H9 (cell line): ENCODE results near the gene WDR70. TPM values are rescaled to one million over a fixed set of nuclear protein-coding genes. Genes with fewer than 3 reads are reported as not detected.
A peak's percentile ranks its signal among the peaks of the same experiment; 100 is the strongest.

Experiments used
- DNase-seq: peaks from one replicate; pipeline ENCODE4 v3.0.0-alpha.2; 2017
- H2AFZ ChIP-seq: one replicate; pipeline ENCODE4 v1.6.1; 2013; ENCODE audit warnings: mild to moderate bottlenecking, low read length, control low read depth, moderate library complexity
- H2AK5ac ChIP-seq: 2 replicates; pipeline ENCODE4 v1.6.1; 2013; ENCODE audit warnings: low read length, control low read depth, mixed read lengths; ENCODE audit not compliant: insufficient read length
- H2BK120ac ChIP-seq: one replicate; pipeline ENCODE4 v1.6.1; 2013; ENCODE audit warnings: low read depth, mild to moderate bottlenecking, low read length, control low read depth, inconsistent platforms; ENCODE audit not compliant: poor library complexity, severe bottlenecking
- H2BK12ac ChIP-seq: 2 replicates; pipeline ENCODE4 v1.6.1; 2013; ENCODE audit warnings: low read length, control low read depth, mixed read lengths, low read depth; ENCODE audit not compliant: insufficient read length
- H2BK15ac ChIP-seq: 2 replicates; pipeline ENCODE4 v1.6.1; 2013; ENCODE audit warnings: low read depth, low read length, control low read depth
- H2BK20ac ChIP-seq: one replicate; pipeline ENCODE4 v1.6.1; 2013; ENCODE audit warnings: low read depth, mild to moderate bottlenecking, low read length, control low read depth, inconsistent platforms; ENCODE audit not compliant: poor library complexity, severe bottlenecking
- H2BK5ac ChIP-seq: 2 replicates; pipeline ENCODE4 v1.6.1; 2013; ENCODE audit warnings: low read length, control low read depth, mixed read lengths; ENCODE audit not compliant: insufficient read length
- H3K14ac ChIP-seq: 2 replicates; pipeline ENCODE4 v1.6.1; 2013; ENCODE audit warnings: low read length, control low read depth; ENCODE audit not compliant: insufficient read depth
- H3K18ac ChIP-seq: 2 replicates; pipeline ENCODE4 v1.6.1; 2013; ENCODE audit warnings: low read depth, mild to moderate bottlenecking, mixed read lengths, low read length, control low read depth; ENCODE audit not compliant: insufficient read length
- H3K23ac ChIP-seq: 2 replicates; pipeline ENCODE4 v1.6.1; 2013; ENCODE audit warnings: low read length, control low read depth, mixed read lengths, low read depth; ENCODE audit not compliant: insufficient read length
- H3K23me2 ChIP-seq: 2 replicates; pipeline ENCODE4 v1.6.1; 2013; ENCODE audit warnings: low read depth, mild to moderate bottlenecking, mixed read lengths, low read length, control low read depth; ENCODE audit not compliant: insufficient read length, poor library complexity, severe bottlenecking
- H3K27ac ChIP-seq: 2 replicates; pipeline ENCODE4 v1.5.1; 2013; ENCODE audit warnings: low read length, control low read depth, mixed read lengths, low read depth; ENCODE audit not compliant: insufficient read length
- H3K27me3 ChIP-seq: 2 replicates; pipeline ENCODE4 v1.6.1; 2013; ENCODE audit warnings: low read length, control low read depth, inconsistent platforms; ENCODE audit not compliant: insufficient read depth
- H3K4ac ChIP-seq: 2 replicates; pipeline ENCODE4 v1.6.1; 2013; ENCODE audit warnings: low read depth, mild to moderate bottlenecking, control low read depth, inconsistent platforms, low read length, moderate library complexity
- H3K4me1 ChIP-seq: 2 replicates; pipeline ENCODE4 v1.6.1; 2013; ENCODE audit warnings: low read length, control low read depth, inconsistent platforms; ENCODE audit not compliant: insufficient read depth
- H3K4me2 ChIP-seq: 2 replicates; pipeline ENCODE4 v1.6.1; 2013; ENCODE audit warnings: low read length, control low read depth, mixed read lengths; ENCODE audit not compliant: insufficient read length, insufficient read depth
- H3K56ac ChIP-seq: 2 replicates; pipeline ENCODE4 v1.6.1; 2013; ENCODE audit warnings: low read depth, mild to moderate bottlenecking, mixed read lengths, low read length, control low read depth; ENCODE audit not compliant: insufficient read length
- H3K79me1 ChIP-seq: 2 replicates; pipeline ENCODE4 v1.6.1; 2013; ENCODE audit warnings: low read depth, mild to moderate bottlenecking, moderate library complexity, low read length, control low read depth, inconsistent platforms; ENCODE audit not compliant: insufficient read depth, poor library complexity, severe bottlenecking
- H3K79me2 ChIP-seq: 2 replicates; pipeline ENCODE4 v1.6.1; 2013; ENCODE audit warnings: low read length, control low read depth, inconsistent platforms; ENCODE audit not compliant: insufficient read depth
- H3K9ac ChIP-seq: 2 replicates; pipeline ENCODE4 v1.6.1; 2013; ENCODE audit warnings: low read length, control low read depth, mixed read lengths; ENCODE audit not compliant: insufficient read length; ENCODE audit errors: extremely low read depth
- H3K9me3 ChIP-seq: one replicate; pipeline ENCODE4 v1.6.1; 2013; ENCODE audit warnings: low read depth, low read length, inconsistent platforms; ENCODE audit not compliant: control insufficient read depth
- H3T11ph ChIP-seq: one replicate; pipeline ENCODE4 v1.6.1; 2013; ENCODE audit warnings: mild to moderate bottlenecking, low read length, control low read depth, inconsistent platforms
- H4K20me1 ChIP-seq: one replicate; pipeline ENCODE4 v1.6.1; 2013; ENCODE audit not compliant: control insufficient read depth, insufficient read length, insufficient read depth
- H4K5ac ChIP-seq: 2 replicates; pipeline ENCODE4 v1.6.1; 2013; ENCODE audit warnings: low read depth, mild to moderate bottlenecking, mixed read lengths, low read length, control low read depth; ENCODE audit not compliant: insufficient read length
- H4K8ac ChIP-seq: replicated peaks from 2 replicates; pipeline ENCODE4 v1.6.1; 2013; ENCODE audit warnings: low read length, control low read depth, mixed read lengths, low read depth; ENCODE audit not compliant: insufficient read length
- H4K91ac ChIP-seq: 2 replicates; pipeline ENCODE4 v1.6.1; 2013; ENCODE audit warnings: low read depth, mild to moderate bottlenecking, moderate library complexity, mixed read lengths, low read length, control low read depth; ENCODE audit not compliant: insufficient read length
- H3K27ac Mint-ChIP-seq, 3 experiments: 2 replicates in 2 of 3; 3 replicates in 1 of 3; pipeline ENCODE4 v1.8.0; 2020 to 2021; ENCODE audit warnings: mixed read lengths in 3 of 3, mild to moderate bottlenecking in 1 of 3, moderate library complexity in 1 of 3
- H3K27me3 Mint-ChIP-seq: 2 replicates; pipeline ENCODE4 v1.8.0; 2021; ENCODE audit warnings: low read depth, mild to moderate bottlenecking, moderate library complexity, mixed read lengths
- H3K36me3 Mint-ChIP-seq, 3 experiments: 2 replicates in 2 of 3; 3 replicates in 1 of 3; pipeline ENCODE4 v1.8.0; 2020 to 2021; ENCODE audit warnings: low read depth in 3 of 3, mixed read lengths in 3 of 3; ENCODE audit not compliant: insufficient read depth in 1 of 3
- H3K4me1 Mint-ChIP-seq, 2 experiments: 2 replicates each; pipeline ENCODE4 v1.8.0; 2020; ENCODE audit warnings: mixed read lengths in 2 of 2
- H3K4me3 Mint-ChIP-seq, 2 experiments: 2 replicates in 1 of 2; 3 replicates in 1 of 2; pipeline ENCODE4 v1.8.0; 2020 to 2021; ENCODE audit warnings: mild to moderate bottlenecking in 2 of 2, mixed read lengths in 2 of 2, moderate library complexity in 1 of 2
- H3K9me3 Mint-ChIP-seq, 2 experiments: 2 replicates in 1 of 2; 3 replicates in 1 of 2; pipeline ENCODE4 v1.8.0; 2020; ENCODE audit warnings: mild to moderate bottlenecking in 2 of 2, mixed read lengths in 2 of 2, moderate library complexity in 1 of 2
- CTCF ChIP-seq: fragments of 200-600 bp; sonication (generic); conservative IDR thresholded peaks from 3 replicates; pipeline ENCODE4 v1.8.0; 2021; ENCODE audit warnings: antibody characterized with exemption, mild to moderate bottlenecking
- WGBS: extraction: QIAGEN DNeasy Blood & Tissue Kit; methylation state at CpG from one replicate; pipeline ENCODE4 v1.1.7; 2013; ENCODE audit warnings: missing lambda C conversion rate, low lambda C conversion rate, mixed read lengths; ENCODE audit not compliant: insufficient read length; ENCODE audit errors: extremely low coverage; 5-methylcytosine and 5-hydroxymethylcytosine counted together
- total RNA-seq: library from RNA; stranded (reverse); gene quantifications from 2 replicates; pipeline ENCODE4 v1.2.1, GENCODE V29; 2021

WDR70 gene
- total RNA-seq, 1 experiment from 2014 or later, result 38.1 TPM

GRCh38 chr5:37662789-37663485 lies 283.8 kb downstream of the WDR70 start:
- H2BK12ac ChIP-seq, result no peak overlapping the region
- no peak overlapping the region for H4K5ac ChIP-seq
- no peak overlapping the region for H2AK5ac ChIP-seq
- no peak overlapping the region for H2BK20ac ChIP-seq
- H3K9ac ChIP-seq, result no peak overlapping the region
- no peaks in the 10 kb centered on the region for H3K79me1 ChIP-seq
- no peaks in the 10 kb centered on the region for H3K36me3 Mint-ChIP-seq
- 100% methylated on average over 1 of the region's 5 CpGs for WGBS
- no peak overlapping the region for H3T11ph ChIP-seq
- H3K18ac ChIP-seq, result no peak overlapping the region
- no peak overlapping the region for H3K27ac ChIP-seq
- no peaks in the 10 kb centered on the region for H3K9me3 ChIP-seq
- no peak overlapping the region for H4K8ac ChIP-seq
- H3K79me2 ChIP-seq, result no peaks in the 10 kb centered on the region
- peak overlapping the region in 2 of 3 experiments; percentile 48 to 78; a peak in 4 of 7 replicates for H3K27ac Mint-ChIP-seq
- no peaks in the 10 kb centered on the region for H3K27me3 Mint-ChIP-seq
- H2BK5ac ChIP-seq, result no peak overlapping the region
- no peak overlapping the region for H2AFZ ChIP-seq
- TF ChIP-seq CTCF, result no peak
- no peak overlapping the region for H2BK120ac ChIP-seq
- H3K4me1 ChIP-seq, result no peaks in the 10 kb centered on the region; the same call in 1 of the 2 replicates
- peaks cover 15 to 20% of the 10 kb centered on the region in 2 experiments for H3K4me1 Mint-ChIP-seq
- no peaks in the 10 kb centered on the region for H3K23me2 ChIP-seq
- H4K91ac ChIP-seq, result no peak overlapping the region
- no peak overlapping the region for H3K23ac ChIP-seq
- no peaks in the 10 kb centered on the region for H4K20me1 ChIP-seq
- H3K9me3 Mint-ChIP-seq, result no peaks in the 10 kb centered on the region
- DNase-seq, result no peak
- no peak overlapping the region for H3K4me2 ChIP-seq
- H3K4ac ChIP-seq, result no peak overlapping the region
- no peak overlapping the region for H3K56ac ChIP-seq
- no peak overlapping the region for H2BK15ac ChIP-seq
- no peak overlapping the region for H3K14ac ChIP-seq
- H3K4me3 Mint-ChIP-seq, result no peak overlapping the region
- no peaks in the 10 kb centered on the region for H3K27me3 ChIP-seq
